NCI-H2081 treated with DMSO at 0.1 percent for 48 hours (cell line): ENCODE measurements around the gene S100A2.
"Not testable (repeated sequence)": the region's sequence is repeated elsewhere in the genome, so short reads cannot be mapped to it uniquely, and the experiment has no call there.

Experiments used
- DNase-seq: peaks from one replicate; lab custom pipeline; 2025; lab: John Stamatoyannopoulos, UW

S100A2 gene

GRCh38 chr1:153532769-153533599 lies 32.7 kb downstream of the S100A2 start:
- peak; percentile 82 for DNase-seq

- DNase-seq: no peak
Observed at GRCh38 chr1:153532181-153532580, 33.5 kb downstream of the S100A2 start.

DNA sequence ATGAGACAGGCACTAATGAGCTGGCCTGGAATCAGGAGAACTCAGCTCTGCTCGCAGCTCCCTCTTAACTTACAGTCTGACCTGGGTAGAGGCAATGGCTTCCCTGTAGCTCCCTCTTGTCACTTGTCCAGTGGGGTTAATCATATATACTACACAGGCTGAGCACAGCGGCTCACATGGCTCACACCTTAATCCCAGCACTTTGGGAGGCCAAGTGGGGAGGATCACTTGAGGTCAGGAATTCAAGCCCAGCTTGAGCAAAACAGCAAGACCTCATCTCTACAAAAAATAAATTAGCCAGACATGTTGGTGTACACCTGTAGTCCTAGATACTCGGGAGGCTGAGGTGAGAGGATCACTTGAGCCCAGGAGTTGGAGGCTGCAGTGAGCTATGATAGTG lies 34.0 kb downstream of the S100A2 start:
- DNase-seq: no peak

- DNase-seq: no peak
Observed at GRCh38 chr1:153527683-153528040, 38.0 kb downstream of the S100A2 start.

DNA sequence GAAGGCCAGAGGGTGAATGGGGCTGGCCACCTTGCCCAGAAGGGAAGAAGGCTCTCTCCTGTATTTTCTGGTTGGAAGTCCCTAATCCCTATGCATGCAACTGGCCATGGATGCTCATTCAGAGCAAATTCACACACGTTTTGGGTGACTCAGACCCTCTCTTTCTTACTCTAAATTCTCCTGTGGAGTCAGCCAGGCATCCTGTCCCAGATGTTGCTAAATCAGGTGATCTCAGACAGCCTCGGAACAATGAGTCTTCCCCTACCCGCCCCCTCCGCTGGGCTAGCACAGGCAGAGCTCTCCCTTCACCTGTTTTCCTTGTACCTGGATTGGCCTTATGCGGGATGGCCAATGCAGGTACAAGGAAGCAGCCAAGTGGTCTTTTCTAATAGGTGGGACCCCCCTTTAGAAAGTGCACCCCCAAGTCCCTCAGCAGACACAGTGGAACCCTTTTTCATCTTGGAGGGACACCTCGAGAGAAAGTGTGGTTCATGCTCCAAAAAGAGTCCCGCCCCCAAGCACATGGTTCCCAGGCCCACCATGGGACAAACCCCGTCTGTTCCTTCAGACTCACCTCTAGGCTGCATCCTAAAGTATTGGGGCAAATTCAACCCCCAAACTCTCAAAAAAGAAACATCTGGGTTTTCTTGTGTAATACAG lies 38.5 kb downstream of the S100A2 start:
- DNase-seq: no peak

- DNase-seq: no peak
Observed at GRCh38 chr1:153526132-153526543, 39.5 kb downstream of the S100A2 start.

DNA sequence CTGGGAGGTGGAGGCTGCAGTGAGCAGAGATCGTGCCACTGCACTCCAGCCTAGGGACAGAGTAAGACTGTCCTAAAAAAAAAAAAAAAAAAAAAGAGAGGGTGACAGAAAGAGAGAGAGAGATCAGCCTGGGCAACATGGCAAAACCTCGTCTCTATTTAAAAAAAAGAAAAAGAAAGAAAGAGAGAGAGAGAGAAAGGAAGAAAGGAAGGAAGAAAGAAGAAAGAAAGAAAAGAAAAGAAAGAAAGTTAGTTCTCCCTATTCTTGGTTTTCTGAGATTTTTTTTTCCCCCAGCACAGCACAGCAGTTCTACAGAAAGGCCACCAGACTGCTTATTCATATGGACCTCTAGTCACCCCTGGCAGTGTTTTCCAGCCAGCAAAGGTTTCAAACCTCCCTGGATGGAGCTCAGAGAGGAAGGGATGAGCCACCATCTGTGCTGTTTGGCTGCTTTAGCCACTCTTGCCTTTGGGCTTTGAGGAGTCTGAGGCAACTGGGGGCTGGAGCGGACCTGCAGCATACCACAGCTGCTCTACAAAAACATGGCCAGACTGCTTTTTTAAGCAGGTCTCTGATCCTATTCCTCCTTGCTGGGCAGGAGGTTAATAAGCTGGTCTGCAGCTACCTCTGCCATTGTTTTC lies 40.4 kb downstream of the S100A2 start:
- no peak for DNase-seq

DNA sequence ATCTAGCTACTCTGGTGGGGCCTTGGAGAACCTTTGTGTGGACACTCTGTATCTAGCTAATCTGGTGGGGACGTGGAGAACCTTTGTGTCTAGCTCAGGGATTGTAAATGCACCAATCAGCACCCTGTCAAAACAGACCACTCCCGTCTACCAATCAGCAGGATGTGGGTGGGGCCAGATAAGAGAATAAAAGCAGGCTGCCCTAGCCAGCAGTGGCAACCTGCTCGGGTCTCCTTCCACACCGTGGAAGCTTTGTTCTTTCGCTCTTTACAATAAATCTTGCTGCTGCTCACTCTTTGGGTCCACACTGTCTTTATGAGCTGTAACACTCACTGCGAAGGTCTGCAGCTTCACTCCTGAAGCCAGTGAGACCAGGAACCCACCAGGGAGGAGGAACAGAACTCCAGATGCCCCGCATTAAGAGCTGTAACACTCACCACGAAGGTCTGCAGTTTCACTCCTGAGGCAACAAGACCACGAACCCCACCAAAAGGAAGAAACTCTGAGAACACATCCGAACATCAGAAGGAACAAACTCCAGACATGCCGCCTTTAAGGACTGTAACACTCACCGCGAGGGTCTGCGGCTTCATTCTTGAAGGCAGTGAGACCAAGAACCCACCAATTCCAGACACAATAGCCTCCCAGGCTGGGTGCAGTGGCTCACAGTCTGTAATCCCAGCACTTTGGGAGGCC lies 43.1 kb downstream of the S100A2 start:
- not testable (repeated sequence) for DNase-seq

GRCh38 chr1:153521808-153522207 lies 43.8 kb downstream of the S100A2 start:
- not testable (repeated sequence) for DNase-seq

DNA sequence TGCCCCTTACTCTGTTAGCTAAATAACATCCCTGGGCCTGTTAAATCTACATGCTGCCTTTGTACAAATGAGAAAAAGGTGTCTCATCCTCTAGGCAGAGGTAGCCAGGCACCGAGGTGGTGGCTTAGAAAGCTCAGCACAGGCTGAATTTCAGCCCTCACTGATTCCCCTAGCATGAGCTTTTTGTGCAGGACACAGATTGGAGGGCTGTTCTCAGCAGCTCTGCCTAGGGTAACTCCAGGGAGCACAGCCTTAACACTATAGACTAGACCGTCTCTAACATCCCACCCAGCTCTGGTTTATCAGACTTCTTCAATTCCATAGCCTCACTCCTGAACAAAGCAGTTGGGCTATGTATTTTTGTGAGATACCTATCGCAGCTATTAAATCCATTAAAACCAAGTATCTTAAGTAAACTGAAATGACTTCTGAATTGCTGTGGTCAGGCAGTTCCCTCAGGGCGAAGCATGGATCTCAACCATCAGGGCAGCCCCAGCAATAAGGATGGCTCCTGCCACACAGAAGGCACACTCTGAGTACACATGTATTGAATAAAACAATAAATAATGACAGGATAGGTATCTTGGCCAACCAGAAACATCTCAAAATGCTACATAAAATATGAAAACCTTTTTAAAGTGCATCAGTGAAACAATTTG lies 44.7 kb downstream of the S100A2 start:
- DNase-seq: no peak

- not testable (repeated sequence) for DNase-seq
Observed at GRCh38 chr1:153520137-153520691, 45.4 kb downstream of the S100A2 start.

GRCh38 chr1:153519242-153519641 lies 46.4 kb downstream of the S100A2 start:
- no peak for DNase-seq

DNA sequence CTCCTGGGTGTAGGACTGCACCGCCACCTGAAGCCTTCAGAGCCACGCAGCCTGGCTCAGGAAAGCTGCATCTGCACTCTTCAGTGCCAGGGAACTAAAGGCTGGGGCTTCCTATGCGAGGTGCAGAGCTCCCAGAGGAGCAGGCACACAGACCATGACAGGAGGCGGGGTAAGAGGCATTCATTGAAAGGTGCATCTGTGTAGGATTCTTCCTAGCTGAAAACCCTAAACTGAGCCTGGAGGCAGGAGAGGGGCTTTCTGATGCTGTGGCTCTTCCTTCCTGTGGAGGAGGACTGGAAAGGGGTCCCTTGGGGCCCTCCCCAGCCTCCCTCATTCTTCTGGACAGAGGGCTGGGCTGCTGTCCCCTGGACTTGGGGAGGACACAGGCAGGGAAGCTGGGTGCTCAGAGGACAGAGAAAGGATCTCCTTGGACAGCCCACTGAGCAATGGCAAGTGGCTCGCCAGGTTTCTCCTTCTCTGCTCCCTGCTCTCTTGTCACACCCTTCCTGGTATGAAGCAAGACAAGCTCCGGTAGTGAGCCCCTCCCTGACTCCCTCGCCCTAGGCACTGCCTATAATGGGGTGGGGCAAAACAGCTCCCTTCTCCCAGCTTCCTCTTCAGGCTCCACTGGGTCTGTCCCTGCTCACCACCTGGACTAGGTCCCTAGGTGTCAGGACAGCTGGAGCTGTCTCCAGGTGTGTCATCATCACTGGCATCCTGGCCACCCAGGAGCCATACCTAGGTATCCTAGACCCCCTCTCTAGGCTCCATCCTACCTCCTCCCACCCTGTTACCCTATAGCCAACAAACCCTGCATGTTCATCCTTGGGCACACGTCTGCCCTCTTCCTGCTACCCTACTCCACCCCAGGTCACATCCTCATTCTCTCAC lies 49.9 kb downstream of the S100A2 start:
- DNase-seq: no peak

DNA sequence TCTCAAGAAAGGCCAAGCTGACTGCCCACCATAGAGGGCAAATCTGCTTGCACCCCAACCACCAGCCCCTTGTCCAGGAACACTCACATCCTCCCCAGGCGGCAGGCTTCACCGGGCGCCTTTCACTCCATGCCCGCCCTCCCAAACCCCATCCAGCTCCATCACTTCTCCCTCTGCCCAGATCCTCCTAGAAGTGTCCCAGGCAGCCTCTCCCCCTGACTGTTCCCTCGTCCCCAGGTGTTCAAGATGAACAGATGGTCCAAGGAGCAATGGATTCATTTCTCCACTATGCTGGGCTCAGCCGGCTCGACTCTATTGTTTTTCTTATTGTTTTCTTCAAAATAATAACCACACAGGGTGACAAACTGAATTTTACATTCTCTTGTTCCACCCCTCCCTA lies 52.0 kb downstream of the S100A2 start:
- no peak for DNase-seq

DNA sequence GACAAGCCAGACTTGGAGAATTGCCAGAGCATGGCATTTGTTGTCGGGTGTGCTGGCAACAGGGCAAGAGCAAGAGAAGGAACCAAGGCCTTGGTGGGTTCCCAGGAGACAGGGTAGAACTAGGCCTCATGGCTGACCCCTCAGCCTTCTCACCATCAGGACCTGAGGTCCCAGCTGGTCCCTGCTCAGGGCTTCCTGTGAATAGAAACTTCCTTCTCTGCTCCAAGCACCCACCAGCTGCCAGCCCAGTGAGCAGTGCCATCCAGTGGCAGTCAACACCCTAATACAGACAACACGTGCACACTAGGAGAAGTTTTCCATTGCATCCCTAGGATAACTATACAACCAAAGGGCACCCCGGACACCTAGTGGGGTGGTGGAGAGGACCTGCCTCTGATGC lies 52.6 kb downstream of the S100A2 start:
- DNase-seq: no peak
